Endothelial cell of umbilical vein (primary cell): ENCODE data around the gene PCLO. TPM values are rescaled to one million over a fixed set of nuclear protein-coding genes. Genes with fewer than 3 reads are reported as not detected.

Experiments
- BruUV-seq: library from RNA; stranded (reverse); fragments of 400-500 nt; replicated peaks from 2 replicates; lab custom pipeline; 2021; lab: Mats Ljungman, UMichigan
- CTCF ChIA-PET: fragments of 300-600, 350-600 bp; sonication (Branson Sonifier 250); formaldehyde crosslinking; loops from one replicate; lab custom pipeline; 2021; ENCODE audit warnings: antibody characterized with exemption, inconsistent platforms; lab: Charles Lee
- POLR2A ChIA-PET: fragments of 300-600, 350-600 bp; sonication (Branson Sonifier 250); formaldehyde crosslinking; loops from one replicate; lab custom pipeline; 2021; ENCODE audit warnings: antibody characterized with exemption, inconsistent platforms; lab: Charles Lee
- DNase-seq: peaks from one replicate; pipeline ENCODE4 v3.0.0-alpha.2; 2011; ENCODE audit warnings: low read depth, low spot score
- FAIRE-seq: peaks from 2 replicates; lab custom pipeline; 2011; peaks lifted over from hg19 to GRCh38; lab: Jason Lieb, UNC
- H2AFZ ChIP-seq: 2 replicates; pipeline ENCODE4 v1.6.0; 2012; ENCODE audit warnings: low read depth, low read length, control low read depth, inconsistent platforms
- H3K27ac ChIP-seq: 2 replicates; pipeline ENCODE4 v1.5.1; 2011; ENCODE audit warnings: low read depth, mild to moderate bottlenecking, control low read depth, low read length, moderate library complexity; ENCODE audit not compliant: insufficient read depth
- H3K27me3 ChIP-seq, 2 experiments: 2 replicates each; pipeline versions ENCODE4 v1.6.0 to v1.6.1; 2011; ENCODE audit warnings: low read length in 2 of 2, mixed read lengths in 1 of 2; ENCODE audit not compliant: control insufficient read depth in 2 of 2, insufficient read depth in 2 of 2
- H3K36me3 ChIP-seq, 2 experiments: 2 replicates in 1 of 2; 3 replicates in 1 of 2; pipeline ENCODE4 v1.5.1; 2011; ENCODE audit warnings: low read length in 2 of 2, mild to moderate bottlenecking in 1 of 2, moderate library complexity in 1 of 2; ENCODE audit not compliant: control insufficient read depth in 2 of 2, insufficient read depth in 2 of 2; ENCODE audit errors: extremely low read depth in 1 of 2
- H3K4me1 ChIP-seq: 3 replicates; pipeline ENCODE4 v1.5.1; 2011; ENCODE audit warnings: mild to moderate bottlenecking, low read length; ENCODE audit not compliant: control insufficient read depth, insufficient read depth; ENCODE audit errors: extremely low read depth
- H3K4me2 ChIP-seq: 2 replicates; pipeline ENCODE4 v1.6.1; 2011; ENCODE audit warnings: low read length, control low read depth, mixed read lengths; ENCODE audit not compliant: insufficient read depth
- H3K4me3 ChIP-seq, 3 experiments: fragments of 200-600 bp in 1 of 3; sonication (generic), shearing (Covaris generic) in 1 of 3; replicated peaks in 1 of 3; 2 replicates each; pipeline ENCODE4 v1.5.1; 2011 to 2016; ENCODE audit warnings: control low read depth in 3 of 3, low read length in 3 of 3, mild to moderate bottlenecking in 2 of 3, inconsistent platforms in 1 of 3, low read depth in 1 of 3, moderate library complexity in 1 of 3; ENCODE audit not compliant: insufficient read depth in 1 of 3
- H3K79me2 ChIP-seq: 2 replicates; pipeline ENCODE4 v1.6.0; 2012; ENCODE audit warnings: low read length, inconsistent platforms; ENCODE audit not compliant: control insufficient read depth, insufficient read depth
- H3K9ac ChIP-seq: replicated peaks from 2 replicates; pipeline ENCODE3; 2011; ENCODE audit warnings: low read length, control low read depth; ENCODE audit not compliant: insufficient read depth; ENCODE audit errors: extremely low read depth
- H3K9me1 ChIP-seq: replicated peaks from 3 replicates; pipeline ENCODE4 v1.6.0; 2011; ENCODE audit warnings: mild to moderate bottlenecking, low read length; ENCODE audit not compliant: control insufficient read depth, insufficient read depth; ENCODE audit errors: extremely low read depth
- H3K9me3 ChIP-seq: replicated peaks from 2 replicates; pipeline ENCODE4 v1.5.1; 2012; ENCODE audit warnings: low read length, inconsistent platforms; ENCODE audit not compliant: control insufficient read depth, insufficient read depth
- H4K20me1 ChIP-seq: replicated peaks from 2 replicates; pipeline ENCODE3; 2011; ENCODE audit warnings: mild to moderate bottlenecking, low read length; ENCODE audit not compliant: control insufficient read depth, insufficient read depth; ENCODE audit errors: extremely low read depth
- CTCF ChIP-seq, 2 donors: IDR thresholded peaks; 1 replicate in 1 of 2; 2 replicates in 1 of 2; pipeline ENCODE4 v1.5.1; 2011; ENCODE audit warnings: low read length in 2 of 2, mild to moderate bottlenecking in 2 of 2, moderate library complexity in 2 of 2, control low read depth in 1 of 2, inconsistent platforms in 1 of 2, low read depth in 1 of 2; ENCODE audit not compliant: insufficient read depth in 1 of 2; ENCODE audit errors: extremely low read depth in 1 of 2
- EZH2 ChIP-seq: IDR thresholded peaks from 2 replicates; pipeline ENCODE4 v1.6.1; 2012; ENCODE audit warnings: borderline replicate concordance, low read depth, mild to moderate bottlenecking, moderate library complexity, low read length, inconsistent platforms; ENCODE audit not compliant: severe bottlenecking
- FOS ChIP-seq: IDR thresholded peaks from 2 replicates; pipeline ENCODE4 v1.6.1; 2011; ENCODE audit warnings: mild to moderate bottlenecking, low read length, moderate library complexity, borderline replicate concordance; ENCODE audit not compliant: insufficient read depth
- GATA2 ChIP-seq: IDR thresholded peaks from 2 replicates; pipeline ENCODE4 v1.7.0; 2011; ENCODE audit warnings: low read depth, mild to moderate bottlenecking, moderate library complexity, mixed read lengths, low read length; ENCODE audit not compliant: insufficient read length, insufficient read depth
- JUN ChIP-seq: IDR thresholded peaks from 2 replicates; pipeline ENCODE4 v1.6.1; 2011; ENCODE audit warnings: borderline replicate concordance, low read depth; ENCODE audit not compliant: insufficient read length, insufficient read depth
- MAX ChIP-seq: IDR thresholded peaks from 2 replicates; pipeline ENCODE4 v1.6.1; 2011; ENCODE audit not compliant: insufficient read depth, insufficient read length
- MYC ChIP-seq: IDR thresholded peaks from one replicate; pipeline ENCODE4 v1.6.1; 2011; ENCODE audit warnings: mild to moderate bottlenecking, low read depth, low read length
- POLR2A ChIP-seq: IDR thresholded peaks from 2 replicates; pipeline ENCODE4 v1.6.1; 2012; ENCODE audit warnings: low read depth, mild to moderate bottlenecking, control low read depth, low read length
- POLR2AphosphoS5 ChIP-seq: IDR thresholded peaks from 2 replicates; pipeline ENCODE4 v1.6.1; 2012; ENCODE audit warnings: low read depth, mild to moderate bottlenecking, control low read depth, low read length, moderate library complexity; ENCODE audit not compliant: insufficient read depth
- dilution Hi-C: fragments of 300-500 bp; cut with MboI; formaldehyde crosslinking; loops from one replicate; pipeline ENCODE4 v1.15.0; 2019; ENCODE audit warnings: low sequenced_read_pairs; ENCODE audit not compliant: extremely low pct_ligation_motif_present
- intact Hi-C: fragments of 100-400 bp; cut with micrococcal nuclease; formaldehyde crosslinking; loops from one replicate; pipeline ENCODE4 v1.10.0; 2022
- polyA plus RNA-seq, 4 experiments: library from polyadenylated mRNA; depleted of rRNA in 3 of 4; stranded (reverse) in 3 of 4; unstranded in 1 of 4; fragments of >200 nt; gene quantifications; 2 replicates each; pipeline versions ENCODE4 v1.2.1 to v1.2.3, GENCODE V29; 2011 to 2012; ENCODE audit warnings: missing spikeins in 1 of 4
- total RNA-seq: library from RNA; stranded (reverse); gene quantifications from 2 replicates; pipeline ENCODE4 v1.2.3, GENCODE V29; 2021

The PCLO gene
- total and polyA plus RNA-seq, 2 donors (not counting 3 experiments of a cell fraction or from before 2014, with no cell fraction given) = 0.04 to 0.75 TPM

- no peaks in the 10 kb centered on the region for H3K36me3 ChIP-seq
- H4K20me1 ChIP-seq = no peaks in the 10 kb centered on the region
- BruUV-seq = no TSS peak
- H2AFZ ChIP-seq = no peak overlapping the region
- CTCF ChIA-PET = no interaction called here
- FAIRE-seq (no peak), DNase-seq (no peak)
- H3K4me3 ChIP-seq = no peak overlapping the region
- intact Hi-C loops (no loop called here), dilution Hi-C loops (no loop called here)
- peaks cover 0 to 3% of the 10 kb centered on the region in 2 experiments for H3K27me3 ChIP-seq
- H3K9me1 ChIP-seq = no peaks in the 10 kb centered on the region
- H3K4me2 ChIP-seq = no peak overlapping the region
- no peak for TF ChIP-seq MYC
- no peak for TF ChIP-seq EZH2
- TF ChIP-seq FOS = no peak
- no peak for TF ChIP-seq JUN
- no peak for TF ChIP-seq POLR2A
- no peak for TF ChIP-seq CTCF (IDR thresholded peaks at IDR 0.05; ENCODE audit: extremely low read depth in 1 of 2, insufficient read depth in 1 of 2, low read depth in 1 of 2, low read length in 2 of 2)
- TF ChIP-seq POLR2AphosphoS5 = no peak
- TF ChIP-seq MAX = no peak
- TF ChIP-seq GATA2 = no peak
- H3K9ac ChIP-seq = no peak overlapping the region
- H3K4me1 ChIP-seq = no peaks in the 10 kb centered on the region
- H3K79me2 ChIP-seq = no peaks in the 10 kb centered on the region
- POLR2A ChIA-PET = no interaction called here
- no peaks in the 10 kb centered on the region for H3K9me3 ChIP-seq
- no peak overlapping the region for H3K27ac ChIP-seq
Measured at GRCh38 chr7:82745117-82745516, 417.6 kb downstream of the PCLO start.
